Measurements from ENCODE around the gene TP53BP1.

Gene TP53BP1

GRCh38 chr15:43519196-43519595, 26.2 kb upstream of the TP53BP1 start:
- DNase-seq = no peak

GRCh38 chr15:43518197-43518761, 25.3 kb upstream of the TP53BP1 start:
- peak; percentile 83 for DNase-seq

DNA sequence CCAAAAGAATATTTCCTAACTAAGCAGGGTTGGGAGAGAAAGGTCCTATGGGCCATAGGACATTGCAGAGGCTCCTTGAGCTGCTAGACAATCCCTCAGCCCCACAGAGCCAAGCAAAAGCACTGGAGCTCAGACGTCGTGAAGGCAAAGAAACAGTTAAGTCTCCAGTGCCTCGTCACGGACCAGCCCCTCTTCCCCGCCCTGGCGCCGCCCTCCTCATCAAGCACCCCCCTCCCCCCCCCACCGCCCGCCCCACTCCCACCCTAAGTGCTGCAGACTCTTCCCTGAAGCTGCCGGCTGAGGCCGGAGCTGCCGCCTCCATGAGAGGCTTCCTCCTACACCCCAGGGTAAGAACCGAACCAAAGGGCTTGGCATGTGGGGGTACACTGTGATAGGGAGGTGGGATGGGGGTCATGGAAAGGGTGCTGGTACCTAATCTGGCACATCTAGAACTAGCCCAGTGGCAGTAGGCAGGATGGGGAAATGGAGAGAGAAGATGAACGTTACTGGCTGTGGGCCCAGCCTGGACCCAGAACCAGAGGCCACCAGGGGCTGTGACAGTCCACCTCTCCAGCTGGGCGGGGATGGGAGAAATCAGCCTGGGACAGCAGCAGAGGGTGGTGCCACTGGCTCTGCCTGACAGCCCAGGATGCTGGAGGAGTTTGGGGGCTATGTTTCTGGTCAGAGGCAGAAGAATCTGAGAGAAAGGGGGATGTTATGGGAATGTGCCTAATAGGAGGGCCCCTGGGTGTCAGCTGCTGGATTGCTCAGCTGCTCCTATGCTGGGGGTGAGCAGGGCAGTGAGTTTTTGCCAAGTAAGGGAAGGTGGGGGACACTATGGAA, 24.6 kb upstream of the TP53BP1 start, which contains the start of gene MAP1A:
Gene MAP1A (plus strand): TSS at position 255 of the 843 bp plus-strand sequence. CDS start 3,866 bp downstream, outside the sequence.
- DNase-seq = peak; percentile 91

DNA sequence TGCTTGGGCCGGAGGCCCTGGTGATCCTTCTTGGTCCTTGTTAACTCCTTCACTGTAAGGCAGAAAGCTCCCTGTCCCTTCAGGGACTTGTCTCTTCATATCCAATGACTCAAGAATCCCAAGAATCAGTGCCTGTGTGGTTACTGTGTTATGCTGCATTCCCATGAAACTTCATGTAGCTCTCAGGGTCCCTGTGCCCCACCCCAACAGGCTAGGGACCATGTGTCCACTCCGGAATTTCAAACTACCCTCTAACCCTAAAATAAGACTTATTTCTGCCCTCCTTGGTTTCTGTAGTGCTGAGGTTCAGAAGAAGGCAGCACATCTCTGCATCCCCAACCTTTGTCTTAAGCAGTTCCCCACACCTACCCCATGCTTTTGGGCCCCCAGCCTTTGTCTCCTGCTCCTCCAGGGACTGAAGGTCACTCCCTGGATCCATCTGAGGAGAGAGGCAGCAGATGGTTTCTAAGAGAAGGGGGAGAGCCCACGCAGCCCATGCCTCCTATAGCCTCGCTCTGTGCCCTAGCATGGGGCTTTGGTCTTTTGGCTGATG, 23.9 kb upstream of the TP53BP1 start:
- no peak for DNase-seq

- DNase-seq = peak; percentile 56
These were observed 23.2 kb upstream of the TP53BP1 start for GRCh38 chr15:43516185-43516584.

DNA sequence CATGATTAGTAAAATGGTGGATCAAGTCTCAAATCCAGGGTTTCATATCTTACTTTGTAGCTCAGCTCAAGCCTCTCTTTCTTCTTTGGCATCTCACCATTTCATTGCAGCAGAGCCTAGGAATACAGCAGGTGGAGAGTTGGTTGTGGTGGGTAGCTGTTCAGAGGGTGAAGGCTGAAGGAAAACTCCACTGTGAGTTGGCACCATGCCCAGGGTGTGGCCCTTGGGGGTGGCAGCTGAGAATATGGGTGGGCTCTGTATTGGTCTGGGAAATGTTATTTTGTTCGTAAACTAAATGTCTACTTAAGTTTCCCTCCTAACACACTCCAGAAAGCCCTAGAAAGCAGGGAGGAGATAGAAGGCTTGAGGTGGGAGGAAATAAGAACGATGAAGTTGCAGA, 22.8 kb upstream of the TP53BP1 start:
- DNase-seq = no peak

DNA sequence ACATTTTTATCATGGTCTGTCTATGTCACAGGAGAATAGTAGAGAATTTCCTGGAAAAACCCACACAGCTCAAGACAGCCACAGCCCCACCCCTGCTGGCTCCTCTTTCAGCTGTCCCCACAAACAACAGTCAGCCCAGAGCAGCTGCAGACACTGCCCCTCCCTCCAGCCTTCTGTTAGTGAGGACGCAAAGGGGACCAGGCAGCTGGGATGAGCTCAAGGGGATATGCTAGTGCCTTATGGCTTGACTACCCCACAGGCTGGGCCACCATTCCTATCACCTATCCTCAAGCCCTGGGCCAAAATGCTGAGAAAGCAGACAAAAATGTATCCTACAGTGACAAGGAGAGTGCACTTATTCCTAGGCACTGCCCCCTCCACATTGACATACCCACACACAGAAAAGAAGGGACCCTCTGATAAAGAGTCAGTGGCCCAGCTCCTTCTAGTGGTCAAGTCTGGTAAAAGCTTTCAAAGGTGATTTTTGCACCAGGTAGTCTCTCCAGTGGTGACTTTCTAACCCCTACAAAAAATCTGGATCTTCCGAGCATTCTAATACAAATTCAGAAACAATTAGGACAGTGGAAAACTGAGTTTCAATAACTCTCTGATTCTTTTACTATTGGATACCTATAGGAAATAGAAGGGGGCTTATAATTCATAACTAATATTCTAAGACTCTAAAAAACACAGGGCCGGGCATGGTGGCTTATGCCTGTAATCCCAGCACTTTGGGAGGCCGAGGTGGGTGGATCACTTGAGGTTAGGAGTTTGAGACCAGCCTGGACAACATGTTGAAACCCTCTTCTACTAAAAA, 21.5 kb upstream of the TP53BP1 start:
- peak; percentile 89 for DNase-seq

DNA sequence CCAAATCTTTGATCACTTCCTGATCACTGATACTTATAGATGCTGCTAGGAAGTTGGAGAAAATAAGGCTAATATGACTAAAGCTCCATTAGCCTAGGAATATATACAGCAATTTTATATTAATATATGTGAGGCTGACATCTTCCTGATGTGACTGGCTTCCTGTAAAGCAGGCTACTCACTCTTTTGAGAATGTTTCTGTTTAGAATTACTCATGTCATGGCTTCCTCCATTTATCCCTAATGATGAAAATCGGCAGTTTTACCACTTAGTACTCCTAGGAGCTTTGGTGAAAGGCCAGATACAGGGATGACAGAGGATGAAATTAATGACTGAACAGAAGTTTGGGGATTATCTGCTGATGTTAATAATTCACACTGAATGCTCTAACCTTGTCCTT, 20.6 kb upstream of the TP53BP1 start:
- DNase-seq = no peak

GRCh38 chr15:43511012-43511885, 18.3 kb upstream of the TP53BP1 start:
- DNase-seq = no peak

- peak; percentile 99 for DNase-seq
These were observed 17.4 kb upstream of the TP53BP1 start for GRCh38 chr15:43510200-43511011.

GRCh38 chr15:43509660-43510199, 16.8 kb upstream of the TP53BP1 start:
- no peak for DNase-seq

DNA sequence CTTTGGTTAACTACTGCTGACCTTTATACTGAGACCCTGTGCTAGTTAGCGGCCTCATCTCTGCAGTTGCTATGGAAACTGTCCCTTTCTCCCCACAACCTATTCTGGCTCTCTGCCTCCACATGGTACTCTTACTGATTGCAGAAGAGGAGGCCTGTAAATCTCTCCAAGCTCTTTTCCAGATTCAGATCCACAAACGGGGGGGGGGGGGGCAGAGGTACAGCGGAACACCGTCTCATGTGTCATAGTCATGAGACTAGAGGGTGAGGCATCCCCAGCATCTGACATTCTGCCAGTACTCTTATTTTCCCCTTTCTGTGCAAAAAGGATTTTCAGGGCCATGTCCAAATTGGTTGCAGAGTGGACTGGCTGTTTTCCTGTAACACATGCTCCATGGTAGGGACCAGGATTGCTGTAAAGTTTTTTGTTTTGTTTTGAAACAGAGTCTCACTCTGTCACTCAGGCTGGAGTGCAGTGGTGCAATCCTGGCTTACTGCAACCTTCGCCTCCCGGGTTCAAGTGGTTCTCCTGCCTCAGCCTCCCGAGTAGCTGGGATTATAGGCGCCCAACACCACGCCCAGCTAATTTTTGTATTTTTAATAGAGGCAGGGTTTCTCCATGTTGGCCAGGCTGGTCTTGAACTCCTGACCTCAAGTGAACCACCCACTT, 16.2 kb upstream of the TP53BP1 start:
- DNase-seq = no peak

DNA sequence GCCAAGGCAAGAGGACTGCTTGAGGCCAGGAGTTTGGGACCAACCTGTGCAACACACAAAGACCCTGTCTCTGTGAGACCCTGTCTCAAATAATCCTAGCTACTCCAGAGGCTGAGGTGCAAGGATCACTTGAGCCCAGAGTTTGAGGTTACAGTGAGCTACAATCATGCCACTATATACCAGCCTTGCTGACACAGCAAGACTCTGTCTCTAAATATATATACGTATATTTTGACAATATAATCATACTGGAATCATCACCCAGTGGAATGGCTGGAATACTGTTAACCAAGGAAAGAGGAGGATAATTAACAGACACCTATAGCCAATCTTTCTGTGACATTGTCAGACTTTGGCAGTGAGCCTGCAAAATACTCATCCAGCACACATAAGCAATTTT, 15.5 kb upstream of the TP53BP1 start:
- no peak for DNase-seq

DNA sequence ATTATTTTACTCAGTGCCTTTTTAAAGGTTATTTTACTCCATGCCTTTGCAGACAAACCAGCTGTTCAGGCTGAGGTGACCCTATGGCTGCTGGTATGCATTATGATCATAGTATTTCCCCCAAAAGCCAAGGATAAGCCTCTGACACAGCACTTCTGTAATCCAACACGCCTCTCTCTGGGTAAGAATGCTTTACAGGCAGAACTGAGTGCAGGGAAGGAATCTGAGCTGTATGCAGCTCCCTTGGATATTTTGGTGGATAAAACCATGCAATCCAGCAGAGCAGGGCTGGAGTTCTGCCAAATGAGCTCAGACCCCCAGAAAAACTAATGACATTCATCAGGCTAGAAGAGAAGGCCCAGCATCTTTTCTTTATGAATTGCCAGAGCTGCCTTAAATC, 12.8 kb upstream of the TP53BP1 start:
- DNase-seq = peak; percentile 58

GRCh38 chr15:43499635-43500034, 6.7 kb upstream of the TP53BP1 start:
- DNase-seq = no peak

- DNase-seq = no peak
These were observed 6.0 kb upstream of the TP53BP1 start for GRCh38 chr15:43498990-43499389.

DNA sequence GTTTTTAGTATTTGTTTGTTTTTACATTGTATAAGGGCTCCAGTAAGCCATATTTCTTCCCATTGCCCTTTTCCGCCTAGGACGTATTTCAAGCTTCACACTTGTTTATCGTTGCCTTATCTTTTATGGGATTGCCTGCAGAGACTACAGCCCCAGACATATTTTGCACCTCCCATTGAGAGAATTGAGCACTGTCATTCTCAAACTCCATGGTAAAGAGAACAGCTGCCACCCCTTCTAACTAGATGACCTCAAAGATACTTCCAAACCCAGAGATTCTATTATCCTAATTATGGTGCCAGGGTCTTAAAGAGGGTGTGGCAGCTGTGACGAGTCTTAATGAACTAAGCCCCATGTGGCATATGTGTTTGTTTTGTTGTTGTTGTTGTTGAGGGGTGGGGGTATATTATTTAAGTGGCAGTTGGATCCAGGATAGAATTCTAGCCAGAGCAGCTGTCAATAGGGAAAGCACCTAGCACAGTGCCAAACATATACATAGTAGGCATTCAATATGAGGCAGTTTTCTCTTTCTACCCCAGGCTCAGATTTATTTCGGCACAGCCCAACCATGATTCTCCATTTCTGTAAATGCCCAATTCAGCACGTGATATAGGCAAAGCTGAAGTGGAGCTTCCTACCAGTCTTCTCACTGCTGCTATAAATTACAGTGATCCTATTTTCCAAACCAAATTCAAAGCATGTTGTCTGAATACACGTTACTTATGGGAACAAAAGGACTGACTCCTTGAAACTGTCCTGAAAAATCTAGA, 932 bp upstream of the TP53BP1 start:
- no peak for DNase-seq

DNA sequence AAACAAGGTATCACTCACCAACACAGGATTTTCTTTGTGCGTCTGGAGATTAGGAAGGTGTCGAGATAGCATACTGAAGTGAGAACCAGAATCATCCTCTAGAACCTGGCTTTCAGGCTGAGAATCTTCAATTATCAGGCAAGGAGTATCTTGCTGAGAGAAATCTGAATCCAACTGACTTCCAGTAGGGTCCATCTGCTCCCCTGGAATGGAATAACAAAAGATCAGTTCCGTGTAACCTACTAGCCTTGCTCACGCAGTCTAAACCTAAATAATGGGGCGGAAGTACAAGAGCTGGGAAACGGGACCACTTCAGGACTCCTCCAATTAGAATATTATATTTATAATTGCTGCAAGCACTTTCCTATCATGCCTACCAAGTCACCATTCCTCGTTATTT, 690 bp downstream of the TP53BP1 start:
- no peak for DNase-seq

- no peak for DNase-seq
These were observed 3.8 kb downstream of the TP53BP1 start for GRCh38 chr15:43489191-43489590.

DNA sequence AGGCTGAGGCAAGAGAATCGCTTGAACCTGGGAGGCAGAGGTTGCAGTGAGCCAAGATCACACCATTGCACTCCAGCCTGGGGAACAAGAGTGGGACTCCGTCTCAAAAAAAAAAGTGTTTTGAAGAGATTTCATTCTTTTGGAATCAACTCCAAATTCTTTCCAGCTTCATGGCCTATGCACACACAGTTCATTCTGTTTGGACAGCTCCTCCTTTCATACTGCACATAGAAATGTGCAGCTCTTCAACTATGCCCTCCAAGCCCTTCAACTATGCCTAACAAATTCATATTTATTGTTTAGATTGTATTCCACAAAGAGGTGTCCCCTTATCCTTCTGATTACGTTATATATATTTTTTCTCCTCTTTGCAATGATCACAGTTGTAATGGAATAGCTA, 4.2 kb downstream of the TP53BP1 start:
- no peak for DNase-seq

Data from left hindlimb (tissue), 1 donor.